Dermis lymphatic vessel endothelial cell (primary cell): ENCODE data around the gene MPV17. TPM values are rescaled to one million over a fixed set of nuclear protein-coding genes. Genes with fewer than 3 reads are reported as not detected.

Experiments
- total RNA-seq: library from RNA; depleted of rRNA; stranded (reverse); fragments of >200 nt; gene quantifications from 2 replicates; pipeline ENCODE4 v1.2.1, GENCODE V29; 2014

MPV17 gene
- total RNA-seq: 38.0 and 43.1 TPM in 2 replicates

GRCh38 chr2:27322766-27323595 lies at the start of gene MPV17:
TSS of gene MPV17 (minus strand) at chr2:27323097. CDS start at chr2:27322517, 580 bp downstream.

GRCh38 chr2:27370026-27370815 lies 47.3 kb upstream of the MPV17 start, which contains the start of the genes EIF2B4 and SNX17:
TSS of gene EIF2B4 (minus strand) at chr2:27370338. CDS start at chr2:27370314, 24 bp downstream.
TSS of gene SNX17 (plus strand) at chr2:27370616. CDS start at chr2:27370744, 128 bp downstream.

GRCh38 chr2:27356382-27357181 lies 33.7 kb upstream of the MPV17 start, which contains the start of gene GTF3C2:
TSS of gene GTF3C2 (minus strand) at chr2:27356764. CDS start at chr2:27343554, 13,210 bp downstream.

GRCh38 chr2:27308359-27308881 lies 14.5 kb downstream of the MPV17 start, which contains the start of gene UCN:
TSS of gene UCN (minus strand) at chr2:27308445. CDS start at chr2:27307895, 550 bp downstream.

GRCh38 chr2:27281855-27282559 lies 40.9 kb downstream of the MPV17 start, which contains the start of gene TRIM54:
TSS of gene TRIM54 (plus strand) at chr2:27282429. CDS start at chr2:27282732, 303 bp downstream.

GRCh38 chr2:27275211-27276150 lies 47.4 kb downstream of the MPV17 start, which contains the start of gene DNAJC5G:
TSS of gene DNAJC5G (plus strand) at chr2:27275433. CDS start at chr2:27276729, 1,296 bp downstream.

GRCh38 chr2:27262379-27263286 lies 60.3 kb downstream of the MPV17 start, which contains the start of gene SLC30A3:
TSS of gene SLC30A3 (minus strand) at chr2:27263047. CDS start at chr2:27262906, 141 bp downstream.

Other genes with a start within 250 kb of the MPV17 start
- 22.8 and 34.8 TPM in 2 replicates for gene EMILIN1, start 244.5 kb downstream of the MPV17 start, total RNA-seq
- 2.4 and 4.3 TPM in 2 replicates for gene KHK, start 236.3 kb downstream of the MPV17 start, total RNA-seq
- gene CGREF1, start 204.0 kb downstream of the MPV17 start, total RNA-seq: 1.7 and 2.3 TPM in 2 replicates
- not detected in 2 replicates for gene ABHD1, start 199.3 kb downstream of the MPV17 start, total RNA-seq
- gene PREB, start 188.5 kb downstream of the MPV17 start, total RNA-seq: 25.3 and 28.4 TPM in 2 replicates
- not detected in 2 replicates for gene PRR30, start 183.7 kb downstream of the MPV17 start, total RNA-seq
- gene TCF23, start 174.1 kb downstream of the MPV17 start, total RNA-seq: not detected in 2 replicates
- gene ATRAID, start 111.1 kb downstream of the MPV17 start, total RNA-seq: 107 and 121 TPM in 2 replicates
- gene SLC5A6, start 110.8 kb downstream of the MPV17 start, total RNA-seq: 18.1 and 19.4 TPM in 2 replicates
- 21.6 and 22.9 TPM in 2 replicates for gene CAD, start 105.7 kb downstream of the MPV17 start, total RNA-seq
- gene SLC30A3, start 60.0 kb downstream of the MPV17 start, total RNA-seq: 6.3 and 21.2 TPM in 2 replicates
- gene DNAJC5G, start 47.7 kb downstream of the MPV17 start, total RNA-seq: 0.60 and 2.4 TPM in 2 replicates
- 0.52 and 1.3 TPM in 2 replicates for gene TRIM54, start 40.7 kb downstream of the MPV17 start, total RNA-seq
- 0.22 and 0.34 TPM in 2 replicates for gene UCN, start 14.7 kb downstream of the MPV17 start, total RNA-seq
- 17.0 and 22.3 TPM in 2 replicates for gene GTF3C2, start 33.7 kb upstream of the MPV17 start, total RNA-seq
- 21.5 and 25.9 TPM in 2 replicates for gene EIF2B4, start 47.2 kb upstream of the MPV17 start, total RNA-seq
- 130 and 131 TPM in 2 replicates for gene SNX17, start 47.5 kb upstream of the MPV17 start, total RNA-seq
- gene ZNF513, start 57.6 kb upstream of the MPV17 start, total RNA-seq: 6.4 and 6.8 TPM in 2 replicates
- 87.2 and 94.8 TPM in 2 replicates for gene PPM1G, start 86.5 kb upstream of the MPV17 start, total RNA-seq
- gene NRBP1, start 105.5 kb upstream of the MPV17 start, total RNA-seq: 94.3 and 108 TPM in 2 replicates
- gene KRTCAP3, start 119.3 kb upstream of the MPV17 start, total RNA-seq: not detected in 2 replicates
- gene IFT172, start 166.6 kb upstream of the MPV17 start, total RNA-seq: 10.5 and 14.3 TPM in 2 replicates
- 8.3 and 9.5 TPM in 2 replicates for gene FNDC4, start 172.1 kb upstream of the MPV17 start, total RNA-seq
- gene GCKR, start 173.7 kb upstream of the MPV17 start, total RNA-seq: not detected in 2 replicates